IPS DF 6.9 (cell line): ENCODE data around the gene RFPL2.
"Not testable (repeated sequence)": the region's sequence is repeated elsewhere in the genome, so short reads cannot be mapped to it uniquely, and the experiment has no call there.

Experiments used
- DNase-seq: peaks from one replicate; pipeline ENCODE4 v3.0.0-alpha.2; 2013; ENCODE audit warnings: low read depth, low spot score
- H3K27ac ChIP-seq: one replicate; pipeline ENCODE4 v1.5.1; 2013; ENCODE audit warnings: low read length, control low read depth
- H3K27me3 ChIP-seq: 2 replicates; pipeline ENCODE4 v1.6.1; 2013; ENCODE audit warnings: mild to moderate bottlenecking, low read length; ENCODE audit not compliant: control insufficient read depth, insufficient read depth
- H3K36me3 ChIP-seq: 2 replicates; pipeline ENCODE4 v1.6.1; 2013; ENCODE audit warnings: low read length; ENCODE audit not compliant: control insufficient read depth, insufficient read depth
- H3K4me1 ChIP-seq: 2 replicates; pipeline ENCODE4 v1.6.1; 2013; ENCODE audit warnings: low read length; ENCODE audit not compliant: control insufficient read depth, insufficient read depth
- H3K4me3 ChIP-seq: 2 replicates; pipeline ENCODE4 v1.5.1; 2013; ENCODE audit warnings: mild to moderate bottlenecking, low read length
- H3K9me3 ChIP-seq: 2 replicates; pipeline ENCODE4 v1.6.1; 2013; ENCODE audit warnings: low read length, inconsistent platforms; ENCODE audit not compliant: control insufficient read depth, insufficient read depth
- WGBS: extraction: QIAGEN DNeasy Blood & Tissue Kit; methylation state at CpG from one replicate; pipeline ENCODE4 v1.1.7; 2013; ENCODE audit warnings: mixed read lengths, missing lambda C conversion rate; ENCODE audit not compliant: insufficient read length, insufficient coverage; 5-methylcytosine and 5-hydroxymethylcytosine counted together

The RFPL2 gene

DNA sequence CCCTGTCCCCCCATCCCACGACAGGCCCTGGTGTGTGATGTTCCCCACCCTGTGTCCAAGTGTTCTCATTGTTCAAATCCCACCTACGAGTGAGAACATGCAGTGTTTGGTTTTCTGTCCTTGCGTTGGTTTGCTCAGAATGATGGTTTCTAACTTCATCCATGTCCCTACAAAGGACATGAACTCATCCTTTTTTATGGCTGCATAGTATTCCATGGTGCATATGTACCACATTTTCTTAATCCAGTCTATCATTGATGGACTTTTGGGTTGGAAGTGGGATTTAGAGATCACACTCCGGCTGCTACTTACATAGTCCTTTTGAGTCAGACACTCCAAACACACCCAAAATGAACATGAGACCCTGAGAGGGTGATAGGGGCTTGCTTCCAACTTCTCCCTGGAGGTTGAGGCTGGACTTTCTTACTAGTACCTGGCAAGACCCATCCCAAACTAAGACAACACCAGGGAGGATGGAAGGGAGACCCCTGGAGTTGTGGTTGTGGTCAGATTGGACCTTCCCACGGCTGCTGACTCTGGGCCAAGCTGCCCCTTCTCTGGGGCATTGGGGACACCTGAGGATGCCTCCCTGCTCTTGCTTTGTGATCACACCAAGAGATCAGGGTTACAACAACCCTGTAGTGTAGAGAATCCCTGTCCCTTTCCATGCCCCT is 7.2 kb downstream of the RFPL2 start:
- H3K27ac ChIP-seq, H3K4me1 ChIP-seq, H3K36me3 ChIP-seq, H3K9me3 ChIP-seq, DNase-seq, H3K27me3 ChIP-seq, H3K4me3 ChIP-seq: not testable (repeated sequence)
- WGBS = no CpG with 5 or more reads among the region's 5 CpGs

DNA sequence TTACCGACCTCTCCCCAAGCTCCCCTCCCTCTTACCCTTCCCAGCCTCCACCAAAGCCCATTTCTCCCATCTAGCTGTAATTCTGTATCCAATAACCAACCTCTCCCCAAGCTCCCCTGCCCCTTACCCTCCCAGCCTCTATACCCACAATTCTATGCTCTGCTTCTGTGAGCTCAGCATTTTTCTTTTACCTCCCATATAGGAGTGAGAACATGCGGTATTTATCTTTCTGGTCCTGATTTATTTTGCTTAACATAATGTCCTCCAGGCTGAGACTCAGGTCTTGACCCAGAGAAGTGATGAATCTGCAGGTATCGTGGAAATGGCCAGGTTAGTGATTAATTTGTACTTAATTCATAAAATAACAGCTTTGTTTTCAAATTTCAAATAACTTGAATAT is 9.0 kb downstream of the RFPL2 start:
- H3K27me3 ChIP-seq, H3K4me3 ChIP-seq, H3K4me1 ChIP-seq, DNase-seq, H3K27ac ChIP-seq, H3K36me3 ChIP-seq, H3K9me3 ChIP-seq: not testable (repeated sequence)
- no CpG with 5 or more reads among the region's 3 CpGs for WGBS

DNA sequence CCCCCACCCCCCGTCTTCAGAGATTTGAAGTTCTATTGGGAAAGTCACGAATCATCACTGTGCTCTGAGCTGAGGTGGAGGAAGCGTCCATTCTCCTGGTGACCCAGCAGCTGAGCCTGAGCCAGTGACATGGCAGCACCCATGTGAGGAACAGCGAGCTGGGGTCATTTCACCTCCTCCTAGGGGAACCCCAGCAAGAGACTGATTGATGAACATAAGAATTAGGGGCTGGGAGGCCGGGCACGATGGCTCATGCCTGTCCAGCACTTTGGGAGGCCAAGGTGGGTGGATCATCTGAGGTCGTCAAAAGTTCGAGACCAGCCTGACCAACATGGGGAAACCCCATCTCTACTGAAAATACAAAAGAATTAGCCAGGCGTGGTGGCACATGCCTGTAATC is 11.5 kb downstream of the RFPL2 start:
- no CpG with 5 or more reads among the region's 9 CpGs for WGBS
- H3K27ac ChIP-seq = not testable (repeated sequence)

DNA sequence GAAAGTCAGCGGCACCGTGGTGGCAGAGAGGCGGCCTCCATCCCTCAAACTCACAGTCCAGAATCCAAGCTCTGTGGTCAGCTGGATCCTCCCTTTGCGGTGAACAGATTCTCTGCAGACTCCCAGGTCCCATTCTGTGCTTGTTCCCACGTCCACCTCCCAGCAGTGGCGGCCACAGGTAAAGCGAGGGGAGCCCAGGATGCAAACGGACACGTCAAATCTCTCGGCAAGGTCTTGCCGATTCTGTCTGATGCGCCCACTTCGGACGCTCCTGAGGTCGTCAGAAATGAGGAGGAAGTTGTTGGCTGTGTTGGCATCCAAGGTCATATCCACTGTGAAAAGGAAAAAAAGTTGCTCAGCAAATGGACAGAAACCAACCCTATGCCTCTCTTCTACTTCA is 13.9 kb downstream of the RFPL2 start:
- H3K36me3 ChIP-seq, H3K27ac ChIP-seq, DNase-seq, H3K4me3 ChIP-seq, H3K9me3 ChIP-seq, H3K27me3 ChIP-seq, H3K4me1 ChIP-seq: not testable (repeated sequence)
- WGBS = no CpG with 5 or more reads among the region's 15 CpGs

More for the DNA sequence above, 11.5 kb downstream of the RFPL2 start:
- H3K36me3 ChIP-seq, H3K4me3 ChIP-seq, H3K27me3 ChIP-seq, H3K4me1 ChIP-seq, H3K9me3 ChIP-seq, DNase-seq: not testable (repeated sequence)

DNA sequence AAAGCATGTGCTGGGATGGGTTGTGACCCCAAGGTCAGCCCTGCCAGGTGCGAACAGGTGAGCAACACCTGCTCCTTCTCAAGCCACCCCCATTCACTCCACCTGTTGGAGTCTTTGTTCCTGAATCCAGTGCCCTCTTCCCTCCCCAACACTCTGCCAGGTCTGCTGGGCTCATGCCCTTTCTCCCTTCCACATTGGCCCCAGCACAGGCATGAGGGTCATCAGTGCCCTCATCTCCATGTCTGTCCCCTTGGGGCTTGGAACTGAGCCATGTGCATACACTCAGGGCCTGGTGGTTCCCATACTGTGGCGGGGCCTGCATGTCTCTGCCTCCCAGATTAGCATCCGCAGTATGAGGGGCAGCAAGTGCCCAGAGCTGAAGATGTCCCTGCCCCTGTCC is 19.1 kb downstream of the RFPL2 start:
- WGBS = no CpG with 5 or more reads among the region's 3 CpGs
- no peak overlapping the region for H3K27ac ChIP-seq
- H3K27me3 ChIP-seq = no peaks in the 10 kb centered on the region
- no peaks in the 10 kb centered on the region for H3K4me1 ChIP-seq
- no peak for DNase-seq
- no peaks in the 10 kb centered on the region for H3K9me3 ChIP-seq
- H3K36me3 ChIP-seq = no peaks in the 10 kb centered on the region
- H3K4me3 ChIP-seq = no peak overlapping the region

DNA sequence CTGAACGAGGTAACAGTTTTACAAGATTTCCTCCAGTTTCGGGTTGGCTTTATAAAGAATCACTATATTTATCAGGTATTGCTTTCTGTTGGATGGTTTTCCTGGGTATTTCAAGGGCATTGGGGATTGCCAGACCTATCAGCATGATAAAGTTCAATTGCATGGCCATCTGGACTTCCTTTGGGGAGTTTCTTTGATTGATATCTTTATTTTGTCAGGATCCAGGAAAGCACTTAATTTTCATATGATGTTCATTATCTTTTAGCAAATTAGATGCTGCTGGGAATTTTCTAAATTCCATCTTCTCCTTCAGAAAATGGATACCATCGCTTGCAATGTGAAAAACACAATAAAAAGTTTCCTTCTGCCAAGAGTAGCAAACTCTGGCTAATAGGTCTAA is 21.2 kb downstream of the RFPL2 start:
- Histone ChIP-seq H3K4me1 (no peaks in the 10 kb centered on the region), H3K9me3 (no peaks in the 10 kb centered on the region), H3K4me3 (no peak overlapping the region), H3K27ac (no peak overlapping the region), H3K27me3 (no peaks in the 10 kb centered on the region; the same call in 1 of the 2 replicates), H3K36me3 (no peaks in the 10 kb centered on the region)
- WGBS = no CpG with 5 or more reads among the region's 3 CpGs
- no peak for DNase-seq

DNA sequence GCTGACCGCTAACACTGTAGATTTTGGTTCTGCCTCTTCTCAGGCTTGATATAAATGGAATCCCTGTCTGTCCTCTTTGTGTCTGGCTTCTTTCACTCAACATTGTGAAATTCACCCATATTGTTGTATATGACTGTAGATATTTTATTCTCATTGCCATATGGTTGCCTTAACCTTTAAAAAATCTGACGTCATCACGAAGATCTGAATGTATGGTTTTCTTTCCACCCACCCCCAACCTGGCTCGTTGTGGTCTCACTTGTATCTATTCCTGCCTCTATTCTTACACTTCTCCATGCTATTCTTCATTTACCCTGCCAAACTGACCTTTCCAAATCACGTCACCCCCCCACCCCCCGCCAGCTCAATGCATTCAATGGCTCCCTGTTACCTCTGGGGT is 23.8 kb downstream of the RFPL2 start:
- WGBS = no CpG with 5 or more reads among the region's 6 CpGs
- no peaks in the 10 kb centered on the region for H3K4me1 ChIP-seq
- H3K4me3 ChIP-seq = no peak overlapping the region
- H3K9me3 ChIP-seq = no peaks in the 10 kb centered on the region
- H3K27me3 ChIP-seq = no peaks in the 10 kb centered on the region; the same call in 1 of the 2 replicates
- no peaks in the 10 kb centered on the region for H3K36me3 ChIP-seq
- DNase-seq = no peak
- H3K27ac ChIP-seq = no peak overlapping the region

DNA sequence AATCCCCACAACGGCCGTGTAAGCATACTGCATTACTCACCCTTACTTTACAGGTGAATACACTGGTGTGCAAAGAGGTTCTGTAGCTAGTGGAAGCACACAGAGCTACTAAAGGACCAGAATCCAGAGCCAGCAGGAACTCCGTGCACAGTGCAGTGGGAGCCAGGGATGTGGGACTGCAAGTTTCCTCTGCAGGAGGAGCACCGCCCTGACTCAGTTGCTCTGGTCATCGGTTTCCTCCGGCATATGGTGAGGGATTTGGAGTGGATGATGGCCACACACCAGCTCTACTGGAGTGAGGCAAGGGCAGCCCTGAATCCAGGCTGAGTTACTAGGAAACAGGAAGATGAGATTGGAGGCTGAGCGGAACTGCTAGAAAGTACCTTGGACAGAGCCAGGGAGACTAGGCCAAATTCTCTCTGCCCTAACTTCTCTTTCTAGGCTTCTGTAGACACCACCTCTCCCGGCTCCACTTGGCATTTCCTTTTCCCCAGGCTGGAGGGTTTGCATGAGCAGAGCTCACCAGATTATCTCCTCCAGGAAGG is 27.6 kb downstream of the RFPL2 start:
- H3K4me3 ChIP-seq = no peak overlapping the region
- DNase-seq = no peak
- H3K27ac ChIP-seq = no peak overlapping the region
- peaks cover 2% of the 10 kb centered on the region; the same call in 1 of the 2 replicates for H3K4me1 ChIP-seq
- H3K9me3 ChIP-seq = no peaks in the 10 kb centered on the region
- H3K36me3 ChIP-seq = no peaks in the 10 kb centered on the region
- H3K27me3 ChIP-seq = peaks cover 5% of the 10 kb centered on the region; the same call in 1 of the 2 replicates
- WGBS = no CpG with 5 or more reads among the region's 8 CpGs

DNA sequence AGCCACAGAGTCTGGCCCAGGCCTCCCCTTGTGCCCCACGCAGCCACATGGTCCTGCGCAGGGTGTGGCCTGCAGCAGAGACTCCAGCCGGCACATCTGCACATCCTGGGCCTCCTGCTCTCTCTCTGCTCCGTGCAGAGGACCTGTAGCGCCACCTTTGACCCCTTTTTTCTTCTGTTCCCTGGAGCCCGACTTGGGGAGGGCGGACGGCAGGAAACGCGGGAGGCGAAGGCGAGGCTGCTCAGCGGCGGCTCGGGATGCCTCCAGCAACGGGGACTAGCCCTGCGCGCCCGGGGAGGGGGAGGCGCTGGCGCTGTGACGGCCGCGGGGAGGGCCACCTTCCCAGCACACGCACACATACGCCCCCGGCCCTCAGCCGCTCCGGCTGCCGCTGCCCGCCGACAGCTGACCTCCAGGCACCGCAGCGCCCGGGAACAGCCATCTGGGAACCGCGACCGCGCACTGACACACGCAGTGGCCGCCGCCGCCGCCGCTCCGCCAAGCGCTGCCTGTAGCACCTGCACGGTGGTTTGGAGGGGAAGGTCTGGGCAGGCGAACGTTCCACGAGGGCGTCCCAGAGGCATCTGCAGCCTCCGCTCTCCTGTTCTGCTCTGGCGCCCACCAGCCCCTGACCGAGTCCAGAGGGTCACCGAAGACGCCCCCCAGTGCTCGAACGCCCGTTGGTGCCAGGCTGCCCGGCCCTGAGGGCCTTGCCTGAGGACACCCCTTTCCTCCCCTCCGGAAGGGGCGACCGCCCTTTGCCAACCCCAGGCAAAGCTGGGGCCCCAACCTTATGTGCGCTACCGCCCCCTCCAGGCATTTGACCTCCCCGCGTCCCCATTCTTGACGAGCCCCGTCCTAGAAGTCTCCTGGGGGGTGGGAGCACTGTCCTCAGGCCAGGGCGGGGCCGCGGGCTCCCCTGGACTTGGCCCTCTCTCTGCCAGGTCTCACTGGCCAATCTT is 28.9 kb downstream of the RFPL2 start:
- WGBS = no CpG with 5 or more reads among the region's 73 CpGs
- Histone ChIP-seq H3K4me1 (peaks cover 2% of the 10 kb centered on the region; the same call in 1 of the 2 replicates), H3K9me3 (no peaks in the 10 kb centered on the region), H3K36me3 (no peaks in the 10 kb centered on the region), H3K4me3 (peak overlapping the region; percentile 36; the same call in 1 of the 2 replicates), H3K27me3 (peaks cover 5% of the 10 kb centered on the region; the same call in 1 of the 2 replicates), H3K27ac (no peak overlapping the region)
- peak; percentile 20 for DNase-seq

DNA sequence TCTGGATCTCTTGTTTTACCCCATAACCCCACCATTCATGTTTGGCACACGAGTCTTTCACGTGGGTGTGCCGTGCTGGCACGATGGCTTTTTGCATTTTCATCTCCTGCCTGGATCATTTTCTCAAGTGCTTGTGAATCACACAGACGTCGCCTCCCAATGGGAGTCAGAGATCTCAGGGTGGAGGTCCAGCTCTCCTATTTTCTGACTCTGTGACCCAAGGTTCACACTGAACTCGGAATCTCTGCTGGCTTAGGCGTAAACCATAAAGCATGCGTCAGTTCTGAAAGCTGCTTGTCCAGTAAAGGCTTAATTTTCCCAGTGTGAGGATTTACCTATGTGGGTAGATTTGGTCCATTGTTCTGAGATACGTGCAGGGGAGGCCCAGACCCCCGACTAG is 29.8 kb downstream of the RFPL2 start:
- H3K9me3 ChIP-seq = no peaks in the 10 kb centered on the region
- H3K4me3 ChIP-seq = no peak overlapping the region
- DNase-seq = no peak
- H3K27ac ChIP-seq = no peak overlapping the region
- peaks cover 2% of the 10 kb centered on the region; the same call in 1 of the 2 replicates for H3K4me1 ChIP-seq
- WGBS = no CpG with 5 or more reads among the region's 11 CpGs
- H3K36me3 ChIP-seq = no peaks in the 10 kb centered on the region
- peaks cover 5% of the 10 kb centered on the region; the same call in 1 of the 2 replicates for H3K27me3 ChIP-seq
